NCI-H1092 (cell line): ENCODE data around the gene EPN2.

Source experiments
- DNase-seq: peaks from one replicate; lab custom pipeline; 2025; lab: John Stamatoyannopoulos, UW

EPN2 gene

GRCh38 chr17:19294443-19294842, 57.3 kb downstream of the EPN2 start:
- DNase-seq: no peak

GRCh38 chr17:19295473-19296135, 58.4 kb downstream of the EPN2 start:
- DNase-seq: no peak

- no peak for DNase-seq
Observed at GRCh38 chr17:19296786-19297778, 59.9 kb downstream of the EPN2 start.

GRCh38 chr17:19298569-19299213, 61.5 kb downstream of the EPN2 start:
- DNase-seq: no peak

- no peak for DNase-seq
Observed at GRCh38 chr17:19299214-19299747, 62.1 kb downstream of the EPN2 start.

GRCh38 chr17:19299866-19300265, 62.7 kb downstream of the EPN2 start:
- no peak for DNase-seq

GRCh38 chr17:19301274-19301951, 64.2 kb downstream of the EPN2 start:
- DNase-seq: no peak

GRCh38 chr17:19301973-19302372, 64.8 kb downstream of the EPN2 start:
- DNase-seq: no peak

- no peak for DNase-seq
Observed at GRCh38 chr17:19302791-19303331, 65.7 kb downstream of the EPN2 start.

- DNase-seq: no peak
Observed at GRCh38 chr17:19303367-19303776, 66.2 kb downstream of the EPN2 start.

GRCh38 chr17:19304209-19304608, 67.0 kb downstream of the EPN2 start:
- no peak for DNase-seq

- no peak for DNase-seq
Observed at GRCh38 chr17:19304751-19305150, 67.6 kb downstream of the EPN2 start.

GRCh38 chr17:19305256-19305655, 68.1 kb downstream of the EPN2 start:
- DNase-seq: no peak

GRCh38 chr17:19305761-19306159, 68.6 kb downstream of the EPN2 start:
- no peak for DNase-seq

- no peak for DNase-seq
Observed at GRCh38 chr17:19306160-19307111, 69.3 kb downstream of the EPN2 start.

GRCh38 chr17:19307521-19307920, 70.4 kb downstream of the EPN2 start:
- DNase-seq: no peak

- no peak for DNase-seq
Observed at GRCh38 chr17:19308398-19308797, 71.2 kb downstream of the EPN2 start.

GRCh38 chr17:19309701-19310100, 72.5 kb downstream of the EPN2 start:
- DNase-seq: no peak

- no peak for DNase-seq
Observed at GRCh38 chr17:19310151-19310550, 73.0 kb downstream of the EPN2 start.

- no peak for DNase-seq
Observed at GRCh38 chr17:19311016-19311415, 73.8 kb downstream of the EPN2 start.
